Activated CD8-positive, alpha-beta T cell treated with anti-CD3 and anti-CD28 coated beads for 36 hours (primary cell): Measurements from ENCODE around the gene UVRAG. TPM values are rescaled to one million over a fixed set of nuclear protein-coding genes. Genes with fewer than 3 reads are reported as not detected.

Source experiments
- ATAC-seq: fragments of 200-7000 bp; cut with Tn5 transposase; one replicate; pipeline ENCODE4 v1.10.0; 2021; ENCODE audit warnings: mild to moderate bottlenecking, moderate library complexity
- CTCF ChIA-PET: fragments of 350-600 bp; sonication (Branson Sonifier 250); formaldehyde crosslinking; loops from one replicate; lab custom pipeline; 2021; ENCODE audit warnings: antibody characterized with exemption; lab: Charles Lee
- POLR2A ChIA-PET: fragments of 350-600 bp; sonication (Branson Sonifier 250); formaldehyde crosslinking; loops from one replicate; lab custom pipeline; 2021; ENCODE audit warnings: antibody characterized with exemption; lab: Charles Lee
- DNase-seq: peaks from one replicate; pipeline ENCODE4 v3.0.0-alpha.2; 2020
- H3K27ac Mint-ChIP-seq: one replicate; pipeline ENCODE4 v1.8.0; 2021; ENCODE audit warnings: mild to moderate bottlenecking, mixed read lengths
- H3K27me3 Mint-ChIP-seq: one replicate; pipeline ENCODE4 v1.8.0; 2021; ENCODE audit warnings: mixed read lengths
- H3K36me3 Mint-ChIP-seq: one replicate; pipeline ENCODE4 v1.8.0; 2021; ENCODE audit warnings: low read depth, mixed read lengths
- H3K4me1 Mint-ChIP-seq: one replicate; pipeline ENCODE4 v1.8.0; 2021; ENCODE audit warnings: low read depth, mixed read lengths
- H3K4me3 Mint-ChIP-seq: one replicate; pipeline ENCODE4 v1.8.0; 2021; ENCODE audit warnings: mild to moderate bottlenecking, moderate library complexity, mixed read lengths
- H3K9me3 Mint-ChIP-seq: one replicate; pipeline ENCODE4 v1.8.0; 2021; ENCODE audit warnings: mixed read lengths
- CTCF ChIP-seq: fragments of 200-600 bp; IDR thresholded peaks from one replicate; pipeline ENCODE4 v1.8.0; 2022; ENCODE audit warnings: antibody characterized with exemption, mild to moderate bottlenecking
- intact Hi-C: fragments of 100-400 bp; cut with micrococcal nuclease; formaldehyde crosslinking; loops from one replicate; pipeline ENCODE4 v1.10.0; 2022
- total RNA-seq, 2 experiments: library from RNA; stranded (reverse); gene quantifications; one replicate each; pipeline ENCODE4 v1.2.3, GENCODE V29; 2021

Gene UVRAG
- total RNA-seq, 2 experiments from 2014 or later: 14.4 to 15.7 TPM

GRCh38 chr11:75778962-75779361 is 36.0 kb upstream of the UVRAG start:
- H3K4me3 Mint-ChIP-seq: no peak overlapping the region
- DNase-seq (no peak), ATAC-seq (no peak)
- H3K4me1 Mint-ChIP-seq: peaks cover 12% of the 10 kb centered on the region
- intact Hi-C loops: no loop called here
- H3K27me3 Mint-ChIP-seq: no peaks in the 10 kb centered on the region
- no peaks in the 10 kb centered on the region for H3K9me3 Mint-ChIP-seq
- H3K27ac Mint-ChIP-seq: no peak overlapping the region
- ChIA-PET POLR2A (no interaction called here), CTCF (interaction anchor here (1.2 kb wide), 1 partner anchor 24 kb away, joined by 4 read pairs; no protein-coding TSS in a partner anchor)
- no peaks in the 10 kb centered on the region for H3K36me3 Mint-ChIP-seq
- TF ChIP-seq CTCF: no peak

- Mint-ChIP-seq H3K27me3 (no peaks in the 10 kb centered on the region), H3K27ac (no peak overlapping the region), H3K4me3 (no peak overlapping the region), H3K9me3 (no peaks in the 10 kb centered on the region), H3K36me3 (no peaks in the 10 kb centered on the region), H3K4me1 (peaks cover 12% of the 10 kb centered on the region)
- ATAC-seq: peak; percentile 27
- TF ChIP-seq CTCF: no peak
- ChIA-PET POLR2A (no interaction called here), CTCF (interaction anchor here (1.0 to 2.3 kb wide), 3 partner anchors 20 to 74 kb away, joined by 3 to 6 read pairs (median 4); no protein-coding TSS in a partner anchor)
- DNase-seq: no peak
- intact Hi-C loops: no loop called here
Measured at GRCh38 chr11:75779960-75780359, 35.0 kb upstream of the UVRAG start.

- Mint-ChIP-seq H3K27ac (no peak overlapping the region), H3K36me3 (no peaks in the 10 kb centered on the region), H3K4me1 (peaks cover 12% of the 10 kb centered on the region), H3K9me3 (no peaks in the 10 kb centered on the region), H3K27me3 (no peaks in the 10 kb centered on the region), H3K4me3 (no peak overlapping the region)
- TF ChIP-seq CTCF: no peak
- ATAC-seq (no peak), DNase-seq (no peak)
- ChIA-PET CTCF (interaction anchor here (1.0 to 2.3 kb wide), 4 partner anchors 21 to 86 kb away, joined by 3 to 6 read pairs (median 4); no protein-coding TSS in a partner anchor), POLR2A (no interaction called here)
- intact Hi-C loops: no loop called here
Measured at GRCh38 chr11:75780888-75781287, 34.1 kb upstream of the UVRAG start.

- H3K4me1 Mint-ChIP-seq: peaks cover 12% of the 10 kb centered on the region
- H3K4me3 Mint-ChIP-seq: no peak overlapping the region
- no peaks in the 10 kb centered on the region for H3K27me3 Mint-ChIP-seq
- H3K27ac Mint-ChIP-seq: no peak overlapping the region
- ATAC-seq (no peak), DNase-seq (no peak)
- intact Hi-C loops: no loop called here
- CTCF ChIA-PET: interaction anchor here (1.0 to 2.3 kb wide), 2 partner anchors 22 to 86 kb away, joined by 3 to 6 read pairs; no protein-coding TSS in a partner anchor
- no peak for TF ChIP-seq CTCF
- H3K9me3 Mint-ChIP-seq: no peaks in the 10 kb centered on the region
- POLR2A ChIA-PET: no interaction called here
- H3K36me3 Mint-ChIP-seq: no peaks in the 10 kb centered on the region
Measured at GRCh38 chr11:75781296-75781695, 33.7 kb upstream of the UVRAG start.

- no peak for TF ChIP-seq CTCF
- H3K27me3 Mint-ChIP-seq: no peaks in the 10 kb centered on the region
Measured at GRCh38 chr11:75781831-75782230, 33.2 kb upstream of the UVRAG start.

More at GRCh38 chr11:75781831-75782230, 33.2 kb upstream of the UVRAG start:
- no peak overlapping the region for H3K27ac Mint-ChIP-seq
- H3K4me1 Mint-ChIP-seq: peaks cover 12% of the 10 kb centered on the region
- no peaks in the 10 kb centered on the region for H3K36me3 Mint-ChIP-seq
- no peaks in the 10 kb centered on the region for H3K9me3 Mint-ChIP-seq
- intact Hi-C loops: no loop called here
- no peak overlapping the region for H3K4me3 Mint-ChIP-seq
- ATAC-seq (no peak), DNase-seq (no peak)
- CTCF ChIA-PET: interaction anchor here (2.3 kb wide), 1 partner anchor 21 kb away, joined by 6 read pairs; no protein-coding TSS in a partner anchor
- POLR2A ChIA-PET: no interaction called here
